PC-9 (cell line): ENCODE results near the gene IQCM. TPM values are rescaled to one million over a fixed set of nuclear protein-coding genes. Genes with fewer than 3 reads are reported as not detected.

Source experiments
- BruUV-seq: library from RNA; stranded (reverse); fragments of 400-500 nt; replicated peaks from 2 replicates; lab custom pipeline; 2021; lab: Mats Ljungman, UMichigan
- CTCF ChIA-PET: fragments of 300-600 bp; sonication (Branson Sonifier 250); formaldehyde crosslinking; loops from one replicate; lab custom pipeline; 2022; ENCODE audit warnings: antibody characterized with exemption; lab: Charles Lee
- POLR2A ChIA-PET: fragments of 300-600 bp; sonication (Branson Sonifier 250); formaldehyde crosslinking; loops from one replicate; lab custom pipeline; 2022; ENCODE audit warnings: antibody characterized with exemption; ENCODE audit not compliant: unreplicated experiment; lab: Charles Lee
- DNase-seq, 2 experiments: peaks; one replicate each; pipeline versions ENCODE4 v3.0.0 to v3.0.0-alpha.2; 2015 to 2022; ENCODE audit warnings: mixed read lengths in 1 of 2
- H2AFZ ChIP-seq: fragments of 200-600 bp; sonication (generic); 2 replicates; pipeline ENCODE4 v1.8.1; 2017; ENCODE audit warnings: antibody characterized with exemption
- H3F3A ChIP-seq: fragments of 200-600 bp; sonication (generic); 2 replicates; pipeline ENCODE4 v1.8.1; 2017; ENCODE audit warnings: antibody characterized with exemption, mild to moderate bottlenecking, low read depth; ENCODE audit not compliant: insufficient read depth
- H3K27ac ChIP-seq: fragments of 200-600 bp; sonication (generic); 2 replicates; pipeline ENCODE4 v1.6.1; 2016; ENCODE audit warnings: mixed run types
- H3K27me3 ChIP-seq: fragments of 200-600 bp; sonication (generic); 2 replicates; pipeline ENCODE4 v1.6.1; 2016; ENCODE audit warnings: low read depth, mixed run types; ENCODE audit not compliant: insufficient read depth
- H3K36me3 ChIP-seq: fragments of 200-600 bp; sonication (generic); 2 replicates; pipeline ENCODE4 v1.6.1; 2016; ENCODE audit warnings: low read depth, mixed run types
- H3K4me1 ChIP-seq: fragments of 200-600 bp; sonication (generic); replicated peaks from 2 replicates; pipeline ENCODE4 v1.6.1; 2016; ENCODE audit warnings: mixed run types; ENCODE audit not compliant: insufficient read depth
- H3K4me2 ChIP-seq: fragments of 200-600 bp; sonication (generic); 2 replicates; pipeline ENCODE4 v1.6.1; 2017; ENCODE audit warnings: mixed run types
- H3K4me3 ChIP-seq: fragments of 200-600 bp; sonication (generic); 2 replicates; pipeline ENCODE4 v1.6.1; 2016; ENCODE audit warnings: mixed run types
- H3K79me2 ChIP-seq: fragments of 200-600 bp; sonication (generic); 2 replicates; pipeline ENCODE4 v1.6.1; 2017; ENCODE audit warnings: low read depth, mixed run types
- H3K9me2 ChIP-seq: fragments of 200-600 bp; sonication (generic); 2 replicates; pipeline ENCODE4 v1.8.1; 2017; ENCODE audit warnings: mild to moderate bottlenecking; ENCODE audit not compliant: insufficient read depth
- H3K9me3 ChIP-seq: fragments of 200-600 bp; sonication (generic); 2 replicates; pipeline ENCODE4 v1.8.1; 2016; ENCODE audit warnings: low read depth; ENCODE audit not compliant: insufficient read depth
- H4K20me1 ChIP-seq: fragments of 200-600 bp; sonication (generic); 2 replicates; pipeline ENCODE4 v1.8.1; 2017; ENCODE audit not compliant: insufficient read depth
- EZH2 ChIP-seq: fragments of 200-600 bp; sonication (generic); IDR thresholded peaks from 2 replicates; pipeline ENCODE4 v1.8.0; 2017; ENCODE audit warnings: antibody characterized with exemption, low read depth
- intact Hi-C: fragments of 100-400 bp; cut with micrococcal nuclease; formaldehyde crosslinking; loops from one replicate; pipeline ENCODE4 v1.10.0; 2022; ENCODE audit not compliant: unreplicated experiment
- total RNA-seq: library from RNA; stranded (reverse); gene quantifications from 2 replicates; pipeline ENCODE4 v1.2.3, GENCODE V29; 2021
- TF ChIP-seq, protein P1 (sequence below): fragments of 200-600 bp; sonication (generic); conservative IDR thresholded peaks from 2 replicates; pipeline ENCODE4 v1.6.1; 2017; ENCODE audit warnings: mixed run types, antibody characterized with exemption, mild to moderate bottlenecking, moderate library complexity

IQCM gene
- total RNA-seq, 1 experiment from 2014 or later = not detected

GRCh38 chr4:149741186-149741831 lies 74.3 kb downstream of the IQCM start:
- H3K9me2 ChIP-seq = no peaks in the 10 kb centered on the region
- no peak overlapping the region for H2AFZ ChIP-seq
- no TSS peak for BruUV-seq
- no peaks in the 10 kb centered on the region for H3K36me3 ChIP-seq
- H3K4me3 ChIP-seq = no peak overlapping the region
- H4K20me1 ChIP-seq = no peaks in the 10 kb centered on the region
- intact Hi-C loops = no loop called here
- no peaks in the 10 kb centered on the region for H3K27me3 ChIP-seq
- H3F3A ChIP-seq = no peaks in the 10 kb centered on the region
- H3K27ac ChIP-seq = no peak overlapping the region
- H3K4me1 ChIP-seq = no peaks in the 10 kb centered on the region
- H3K4me2 ChIP-seq = no peak overlapping the region
- H3K9me3 ChIP-seq = no peaks in the 10 kb centered on the region
- no peak for TF ChIP-seq EZH2
- TF ChIP-seq, protein P1, sequence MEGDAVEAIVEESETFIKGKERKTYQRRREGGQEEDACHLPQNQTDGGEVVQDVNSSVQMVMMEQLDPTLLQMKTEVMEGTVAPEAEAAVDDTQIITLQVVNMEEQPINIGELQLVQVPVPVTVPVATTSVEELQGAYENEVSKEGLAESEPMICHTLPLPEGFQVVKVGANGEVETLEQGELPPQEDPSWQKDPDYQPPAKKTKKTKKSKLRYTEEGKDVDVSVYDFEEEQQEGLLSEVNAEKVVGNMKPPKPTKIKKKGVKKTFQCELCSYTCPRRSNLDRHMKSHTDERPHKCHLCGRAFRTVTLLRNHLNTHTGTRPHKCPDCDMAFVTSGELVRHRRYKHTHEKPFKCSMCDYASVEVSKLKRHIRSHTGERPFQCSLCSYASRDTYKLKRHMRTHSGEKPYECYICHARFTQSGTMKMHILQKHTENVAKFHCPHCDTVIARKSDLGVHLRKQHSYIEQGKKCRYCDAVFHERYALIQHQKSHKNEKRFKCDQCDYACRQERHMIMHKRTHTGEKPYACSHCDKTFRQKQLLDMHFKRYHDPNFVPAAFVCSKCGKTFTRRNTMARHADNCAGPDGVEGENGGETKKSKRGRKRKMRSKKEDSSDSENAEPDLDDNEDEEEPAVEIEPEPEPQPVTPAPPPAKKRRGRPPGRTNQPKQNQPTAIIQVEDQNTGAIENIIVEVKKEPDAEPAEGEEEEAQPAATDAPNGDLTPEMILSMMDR = no peak
- no peaks in the 10 kb centered on the region for H3K79me2 ChIP-seq
- CTCF ChIA-PET = no interaction called here
- POLR2A ChIA-PET = interaction anchor here (0.7 kb wide), 1 partner anchor 1447 kb away, joined by 3 read pairs; no protein-coding TSS in a partner anchor
- DNase-seq = no peak

- ChIA-PET POLR2A (no interaction called here), CTCF (no interaction called here)
- Histone ChIP-seq H3K9me3 (no peaks in the 10 kb centered on the region), H4K20me1 (no peaks in the 10 kb centered on the region), H3K27ac (no peak overlapping the region), H3K9me2 (no peaks in the 10 kb centered on the region), H2AFZ (no peak overlapping the region), H3K79me2 (no peaks in the 10 kb centered on the region), H3K4me2 (no peak overlapping the region), H3K27me3 (no peaks in the 10 kb centered on the region), H3K4me3 (no peak overlapping the region), H3K4me1 (no peaks in the 10 kb centered on the region), H3K36me3 (no peaks in the 10 kb centered on the region), H3F3A (no peaks in the 10 kb centered on the region)
- no peak for DNase-seq
- BruUV-seq = no TSS peak
- intact Hi-C loops = no loop called here
- TF ChIP-seq EZH2 = no peak
- TF ChIP-seq, protein P1 = no peak
Observed at GRCh38 chr4:149738156-149738555, 77.5 kb downstream of the IQCM start.

- TF ChIP-seq EZH2 = no peak
- TF ChIP-seq, protein P1 = no peak
- ChIA-PET CTCF (no interaction called here), POLR2A (no interaction called here)
- no peaks in the 10 kb centered on the region for H3K27me3 ChIP-seq
- no peaks in the 10 kb centered on the region for H3K79me2 ChIP-seq
- H4K20me1 ChIP-seq = no peaks in the 10 kb centered on the region
- H3K4me1 ChIP-seq = no peaks in the 10 kb centered on the region
- H3K36me3 ChIP-seq = no peaks in the 10 kb centered on the region
- H3K9me2 ChIP-seq = no peaks in the 10 kb centered on the region
- H2AFZ ChIP-seq = no peak overlapping the region
- BruUV-seq = no TSS peak
- H3K27ac ChIP-seq = no peak overlapping the region
- intact Hi-C loops = no loop called here
- no peak overlapping the region for H3K4me3 ChIP-seq
- no peaks in the 10 kb centered on the region for H3F3A ChIP-seq
- H3K9me3 ChIP-seq = no peaks in the 10 kb centered on the region
- no peak overlapping the region for H3K4me2 ChIP-seq
- DNase-seq = no peak
Observed at GRCh38 chr4:149735796-149736195, 79.8 kb downstream of the IQCM start.
